HG02938 (cell line): ENCODE results near the gene TMEM185B.
"Not testable (repeated sequence)": the region's sequence is repeated elsewhere in the genome, so short reads cannot be mapped to it uniquely, and the experiment has no call there.

Experiments
- ATAC-seq: cut with Tn5 transposase; IDR thresholded peaks from one replicate; pipeline ENCODE4 v1.9.1; 2021; ENCODE audit warnings: mild to moderate bottlenecking, moderate library complexity; ENCODE audit not compliant: unreplicated experiment

Gene TMEM185B

DNA sequence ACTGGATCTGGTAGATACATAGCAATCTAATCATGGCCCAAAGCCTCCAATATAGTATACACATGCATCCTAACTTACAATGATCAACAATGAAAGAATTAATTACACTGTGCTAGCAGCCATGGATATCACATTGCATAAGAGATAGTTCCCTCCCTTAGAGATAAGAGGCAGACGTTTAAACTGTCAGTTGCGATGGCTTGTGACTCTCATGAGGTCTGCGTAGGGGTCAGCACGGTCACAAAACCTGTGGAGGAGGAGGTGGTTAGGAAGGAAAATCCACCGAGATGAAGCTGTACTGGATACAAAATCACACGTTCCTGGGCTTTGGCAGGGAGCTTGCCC is 28.7 kb upstream of the TMEM185B start:
- ATAC-seq: no peak

DNA sequence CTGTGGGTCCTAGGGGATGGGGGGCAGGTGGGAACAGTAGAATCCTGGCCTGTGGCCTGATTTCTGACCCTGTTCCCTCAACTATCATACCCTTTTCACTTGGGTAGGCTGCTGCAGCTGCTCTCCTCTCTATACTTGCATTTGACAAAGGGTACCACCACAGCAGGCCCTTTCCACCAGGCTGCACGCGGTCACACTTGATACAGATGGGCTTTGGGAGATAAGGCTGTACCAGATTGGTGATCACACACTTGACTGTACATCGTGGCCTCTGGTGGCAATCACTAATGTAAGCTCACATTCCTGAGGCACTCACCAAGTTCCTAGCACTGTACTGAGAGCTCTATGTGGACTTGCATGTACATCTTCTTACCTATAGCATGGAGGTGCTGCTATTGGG is 27.9 kb upstream of the TMEM185B start:
- ATAC-seq: no peak

DNA sequence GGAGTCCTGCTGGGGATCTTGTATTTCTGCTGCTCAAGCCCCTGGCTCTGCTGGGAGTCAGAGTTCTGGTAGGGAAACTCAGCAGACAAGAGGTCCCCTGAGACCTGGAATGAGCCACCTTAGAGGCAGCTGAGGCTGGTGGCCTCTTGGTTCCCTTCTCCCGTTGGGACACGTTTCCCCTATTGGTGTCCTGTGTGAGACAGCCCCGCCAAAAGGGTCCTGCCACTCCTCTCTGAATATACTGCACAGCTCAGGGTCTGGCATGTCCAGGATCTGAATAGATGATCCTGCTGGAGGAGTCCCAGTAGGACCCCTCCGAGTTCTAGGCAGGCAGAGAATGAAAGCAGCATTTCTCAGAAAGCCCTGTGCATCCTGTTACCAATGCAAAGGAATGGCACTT is 27.4 kb upstream of the TMEM185B start:
- ATAC-seq: no peak

DNA sequence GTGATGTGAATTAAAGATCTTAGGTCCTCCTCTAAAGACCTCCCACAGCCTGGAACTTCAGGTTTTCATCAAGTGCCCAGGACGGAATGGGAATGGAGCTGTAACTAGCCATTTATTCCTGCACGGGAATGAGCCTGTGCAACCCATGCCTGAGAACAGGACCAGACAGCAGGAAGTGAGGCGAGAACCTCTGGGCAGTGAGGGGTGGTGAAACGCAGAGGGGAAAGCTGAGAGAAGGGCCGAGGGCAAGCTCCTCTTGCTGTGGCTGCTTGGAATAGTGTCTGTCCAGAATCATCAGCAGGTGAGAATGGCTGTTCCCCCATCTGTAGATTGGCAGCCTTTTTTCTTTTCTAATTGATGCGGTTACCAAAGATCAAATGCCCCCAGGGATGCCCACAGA is 24.7 kb upstream of the TMEM185B start:
- no peak for ATAC-seq

DNA sequence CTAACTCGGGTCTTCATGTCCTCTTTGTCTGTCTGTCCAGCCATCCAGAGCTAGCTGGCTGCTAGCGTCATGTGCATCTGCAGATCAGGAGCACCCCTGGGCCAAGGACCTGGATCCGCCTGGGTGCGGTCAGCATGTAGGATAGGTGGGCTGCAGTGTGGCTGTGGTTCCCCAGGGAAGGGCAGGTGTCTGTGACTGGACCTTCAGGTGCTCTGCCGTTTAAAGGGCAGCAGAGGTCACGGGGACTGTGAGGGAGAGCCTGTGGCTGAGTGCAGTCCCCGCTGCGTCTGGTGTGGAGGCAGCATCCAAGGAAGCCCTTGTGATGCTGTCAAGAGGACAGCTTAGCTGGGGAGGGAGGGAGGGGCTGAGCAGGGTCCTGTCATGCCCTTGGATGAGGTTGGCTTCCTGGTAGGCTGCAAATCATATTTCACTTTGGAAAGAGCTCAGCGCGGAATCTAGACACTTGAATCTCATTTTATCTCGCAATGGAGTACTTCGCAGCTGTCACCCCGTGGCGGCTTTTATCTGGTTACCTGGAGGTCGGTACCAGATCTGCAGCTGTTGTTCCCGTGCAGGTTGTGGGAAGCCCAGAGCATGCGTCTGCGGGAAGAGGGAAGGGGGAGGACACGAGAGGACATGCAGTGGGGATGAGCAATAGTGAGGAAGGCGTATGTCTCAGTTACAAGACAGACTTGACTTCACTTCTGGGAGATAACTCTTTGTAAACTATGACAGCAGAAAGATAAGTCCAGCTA is 23.5 kb upstream of the TMEM185B start:
- ATAC-seq: no peak

DNA sequence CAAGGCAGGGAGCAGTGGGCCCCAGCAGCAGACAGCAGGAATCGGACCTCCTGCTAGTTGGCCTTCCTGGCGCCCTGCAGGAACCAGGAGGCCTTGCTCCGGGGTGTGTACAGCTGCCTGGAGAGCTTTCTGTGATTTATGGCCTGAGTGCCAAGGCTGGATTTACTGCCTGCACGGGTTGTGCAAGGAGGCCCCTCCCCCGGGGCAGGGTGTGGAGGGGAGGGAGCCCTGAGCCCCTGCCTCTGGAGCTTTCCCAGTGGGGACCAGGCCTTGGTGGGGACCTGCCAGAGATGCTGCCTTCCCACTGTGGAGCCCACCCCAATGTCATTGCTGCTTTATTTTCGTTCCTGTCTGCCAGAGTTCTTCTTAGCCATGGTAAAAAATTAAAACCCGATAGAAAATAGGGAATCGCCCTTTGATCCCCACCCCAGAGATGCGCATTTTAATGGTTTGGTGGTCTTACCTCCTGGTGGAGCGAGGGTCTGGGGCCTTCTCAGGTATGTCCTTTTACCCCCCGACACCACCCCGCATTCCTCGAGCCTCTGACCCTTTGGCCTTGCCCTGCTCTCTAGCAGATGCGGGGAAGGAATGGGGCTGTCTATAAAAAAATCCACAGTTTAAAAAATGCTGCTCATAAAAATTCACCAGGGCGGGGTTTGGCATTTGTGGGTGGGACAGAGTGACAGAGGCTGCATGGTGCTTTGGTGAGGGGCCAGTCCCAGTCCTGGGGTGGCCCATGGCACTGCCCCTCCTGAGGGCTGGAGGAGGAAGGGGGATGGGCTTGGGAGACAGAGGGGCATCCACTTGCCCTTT is 22.5 kb upstream of the TMEM185B start:
- ATAC-seq: no peak

GRCh38 chr2:120244656-120245519 is 21.7 kb upstream of the TMEM185B start:
- ATAC-seq: no peak

DNA sequence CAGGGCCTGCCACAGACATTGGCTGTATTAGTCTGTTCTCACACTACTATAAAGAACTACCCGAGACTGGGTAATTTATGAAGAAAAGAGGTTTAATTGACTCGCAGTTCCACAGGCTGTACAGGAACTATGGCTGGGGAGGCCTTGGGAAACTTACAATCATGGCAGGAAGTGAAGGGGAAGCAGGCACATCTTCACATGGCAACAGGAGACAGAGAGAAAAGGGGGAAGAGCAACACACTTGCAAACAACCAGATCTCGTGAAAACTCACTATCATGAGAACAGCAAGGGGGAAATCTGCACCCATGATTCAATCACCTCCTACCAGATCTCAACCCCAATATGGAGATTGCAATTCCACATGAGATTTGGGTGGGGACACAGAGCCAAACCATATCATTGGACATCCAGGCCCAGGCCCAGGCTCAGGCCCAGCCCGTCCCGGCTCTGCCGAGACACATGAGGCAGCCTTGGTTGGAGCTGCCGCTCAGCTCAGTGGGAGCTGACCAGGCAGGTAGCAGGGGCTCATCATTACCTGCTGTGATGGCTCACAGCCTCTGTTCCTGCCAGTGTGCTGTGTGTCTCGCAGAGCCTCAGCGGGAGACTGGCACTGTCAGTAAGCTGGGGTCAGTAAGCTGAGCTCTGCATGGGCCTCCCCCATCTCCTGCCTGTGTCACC is 20.8 kb upstream of the TMEM185B start:
- no peak for ATAC-seq

- ATAC-seq: no peak
Measured at GRCh38 chr2:120243211-120243610, 20.0 kb upstream of the TMEM185B start.

DNA sequence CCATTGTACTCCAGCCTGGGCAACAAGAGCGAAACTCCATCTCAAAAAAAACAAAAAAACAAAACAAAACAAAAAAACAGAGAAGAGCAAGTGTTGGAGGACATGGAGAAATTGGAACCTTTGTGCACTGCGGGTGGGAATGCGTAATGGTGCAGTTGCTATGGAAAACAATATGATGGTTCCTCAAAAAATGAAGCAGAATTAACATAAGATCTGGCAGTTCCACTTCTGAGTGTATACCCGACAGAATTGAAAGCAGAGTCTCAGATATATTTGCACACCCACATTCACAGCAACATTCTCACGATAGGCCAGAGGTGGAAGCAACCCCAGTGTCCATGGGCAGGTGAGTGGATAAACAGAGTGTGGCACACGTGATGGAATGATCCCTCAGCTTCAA is 18.5 kb upstream of the TMEM185B start:
- no peak for ATAC-seq

- no peak for ATAC-seq
Measured at GRCh38 chr2:120240901-120241429, 17.8 kb upstream of the TMEM185B start.

DNA sequence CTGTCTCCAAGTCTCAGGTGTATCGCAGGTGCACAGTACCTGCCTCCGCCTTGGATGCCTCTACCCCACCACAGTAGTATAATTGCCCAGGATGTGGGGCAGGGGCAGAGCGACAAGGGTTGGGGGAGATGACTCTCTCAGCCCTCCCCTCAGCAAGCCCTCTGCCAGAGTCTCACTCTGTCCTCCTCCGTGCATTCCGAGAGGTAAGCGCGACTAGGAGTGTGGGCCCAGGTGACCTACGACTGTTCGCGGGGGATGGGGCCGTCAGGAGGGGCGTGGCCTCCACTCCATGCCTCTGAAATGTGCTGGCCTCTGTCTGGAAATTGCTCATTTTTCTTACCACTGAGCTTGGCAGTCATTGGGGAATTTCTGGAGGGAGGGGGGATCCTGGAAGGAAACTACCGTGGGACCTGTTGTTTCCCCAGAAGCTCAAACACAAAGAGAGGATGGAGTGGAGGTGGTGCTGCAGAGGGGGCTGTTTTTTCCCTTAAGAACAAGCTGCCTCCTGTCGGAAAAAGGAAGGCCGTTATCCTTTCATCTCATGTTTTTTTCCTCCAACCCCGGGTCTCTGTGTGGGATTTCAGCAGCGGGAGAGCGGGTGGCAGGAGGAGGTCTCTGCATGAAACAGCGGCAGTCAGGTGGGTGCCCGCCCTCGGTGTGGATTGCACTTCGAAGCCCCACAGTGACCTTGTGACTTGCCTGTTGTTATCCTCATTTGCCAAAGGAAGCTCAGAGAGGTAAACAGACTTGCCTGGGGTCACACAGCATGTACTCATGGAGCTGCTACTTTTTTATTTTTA is 16.5 kb upstream of the TMEM185B start:
- no peak for ATAC-seq

- ATAC-seq: no peak
Measured at GRCh38 chr2:120238728-120239487, 15.7 kb upstream of the TMEM185B start.

- ATAC-seq: no peak
Measured at GRCh38 chr2:120237491-120237902, 14.3 kb upstream of the TMEM185B start.

DNA sequence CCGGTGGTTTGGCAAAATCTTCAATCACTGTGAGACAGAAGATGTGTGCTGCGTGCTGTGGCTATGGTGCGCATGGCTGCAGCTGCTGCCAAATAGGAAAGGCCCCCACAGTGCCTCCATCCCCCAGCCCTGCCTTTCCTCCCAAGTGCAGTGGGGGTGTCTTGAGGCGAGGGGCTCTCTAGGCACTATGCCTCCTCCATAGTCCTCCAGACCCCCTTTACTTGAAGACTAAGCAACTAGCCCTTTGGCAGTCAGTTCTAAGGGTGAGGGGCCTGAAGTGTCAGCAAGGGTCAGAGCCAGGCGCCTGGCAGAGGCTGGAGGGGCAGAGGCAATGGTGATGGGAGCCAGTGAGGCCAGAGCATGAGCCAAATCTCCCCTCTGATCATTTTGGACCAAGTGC is 13.6 kb upstream of the TMEM185B start:
- ATAC-seq: no peak

GRCh38 chr2:120236316-120236715 is 13.1 kb upstream of the TMEM185B start:
- no peak for ATAC-seq

DNA sequence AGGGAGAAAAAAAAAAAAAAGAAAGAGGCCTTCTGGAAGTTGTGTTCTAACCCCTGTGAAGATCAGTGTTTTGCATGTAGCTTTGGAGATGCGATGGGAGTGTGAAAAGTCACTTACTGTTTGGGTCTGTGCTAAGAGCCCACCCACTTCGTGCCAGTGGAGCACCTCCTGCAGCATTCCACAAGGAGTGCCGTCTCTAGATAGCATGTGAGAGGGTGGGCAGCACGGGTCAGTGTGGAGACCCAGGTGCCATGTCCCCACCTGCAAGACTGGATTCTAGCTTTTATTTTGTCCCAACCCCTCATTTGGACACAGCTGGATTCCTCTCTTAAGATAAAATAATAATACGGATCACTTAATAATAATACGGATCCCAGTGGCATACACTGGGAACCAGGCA is 12.5 kb upstream of the TMEM185B start:
- no peak for ATAC-seq

DNA sequence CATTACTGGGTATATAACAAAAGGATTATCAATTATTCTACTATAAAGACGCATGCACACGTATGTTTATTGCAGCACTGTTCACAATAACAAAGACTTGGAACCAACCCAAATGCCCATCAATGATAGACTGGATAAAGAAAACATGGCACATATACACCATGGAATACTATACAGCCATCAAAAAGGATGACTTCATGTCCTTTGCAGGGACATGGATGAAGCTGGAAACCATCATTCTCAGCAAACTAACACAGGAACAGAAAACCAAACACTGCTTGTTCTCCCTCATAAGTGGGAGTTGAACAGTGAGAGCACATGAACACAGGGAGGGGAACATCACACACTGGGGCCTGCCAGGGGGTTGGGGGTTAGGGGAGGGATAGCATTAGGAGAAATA is 12.0 kb upstream of the TMEM185B start:
- not testable (repeated sequence) for ATAC-seq

DNA sequence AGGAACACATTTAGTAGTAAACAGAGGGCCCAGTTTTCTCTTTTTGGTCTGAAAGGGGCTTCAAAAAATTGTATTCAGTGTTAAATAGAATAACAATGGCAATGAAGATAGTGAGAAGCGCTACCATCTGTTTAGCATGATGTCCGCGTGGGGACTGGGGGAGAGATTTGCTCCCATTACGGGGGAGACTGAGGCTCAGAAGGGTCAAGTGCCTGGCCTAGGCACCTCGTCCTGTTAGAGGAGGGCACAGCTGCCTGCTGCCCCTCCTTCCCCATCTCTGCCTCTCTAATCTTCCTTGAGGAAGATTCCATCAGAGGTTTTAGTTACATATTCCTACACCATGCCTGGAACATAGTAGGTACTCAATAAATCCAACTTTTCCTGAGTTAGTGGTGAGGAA is 10.1 kb upstream of the TMEM185B start:
- ATAC-seq: no peak
